HepG2 (cell line): ENCODE measurements around the gene PANX1.

Source experiments
- ATF6 ChIP-seq: sonication (generic); formaldehyde crosslinking; conservative IDR thresholded peaks from 2 replicates; pipeline ENCODE4 v1.4.0; 2020; ENCODE audit warnings: missing genetic modification reagents
- CTCF ChIP-seq: sonication (generic); formaldehyde crosslinking; IDR thresholded peaks from 2 replicates; pipeline ENCODE4 v1.5.0; 2020; ENCODE audit warnings: mild to moderate bottlenecking, missing genetic modification reagents, moderate library complexity
- EP300 ChIP-seq, 3 experiments: sonication (generic) in 1 of 3; formaldehyde crosslinking in 1 of 3; IDR thresholded peaks; 2 replicates each; pipeline versions ENCODE4 v1.5.1 to v1.6.1; 2011 to 2020; ENCODE audit warnings: low read depth in 2 of 3, low read length in 2 of 3, borderline replicate concordance in 1 of 3, improper control_type of control experiment in 1 of 3, mild to moderate bottlenecking in 1 of 3, missing genetic modification reagents in 1 of 3, moderate library complexity in 1 of 3
- HNF1A ChIP-seq, 2 experiments: sonication (generic) in 1 of 2; formaldehyde crosslinking in 1 of 2; IDR thresholded peaks; 2 replicates each; pipeline versions ENCODE4 v1.4.0 to v1.6.1; 2016 to 2020; ENCODE audit warnings: borderline replicate concordance in 1 of 2, low read depth in 1 of 2, mild to moderate bottlenecking in 1 of 2, missing genetic modification reagents in 1 of 2
- NR0B2 ChIP-seq: sonication (generic); formaldehyde crosslinking; IDR thresholded peaks from 2 replicates; pipeline ENCODE4 v1.4.0; 2020; ENCODE audit warnings: mild to moderate bottlenecking, missing genetic modification reagents
- POLR2AphosphoS2 ChIP-seq: IDR thresholded peaks from 2 replicates; pipeline ENCODE4 v1.6.1; 2011; ENCODE audit warnings: low read depth, low read length, improper control_type of control experiment
- POLR2AphosphoS5 ChIP-seq: IDR thresholded peaks from 2 replicates; pipeline ENCODE4 v1.6.1; 2012; ENCODE audit warnings: low read depth, low read length
- PRDM4 ChIP-seq: sonication (generic); formaldehyde crosslinking; IDR thresholded peaks from 2 replicates; pipeline ENCODE4 v1.9.0; 2021; ENCODE audit warnings: missing genetic modification reagents, borderline replicate concordance
- ZBTB33 ChIP-seq: sonication (generic); formaldehyde crosslinking; IDR thresholded peaks from 2 replicates; pipeline ENCODE4 v1.4.0; 2020; ENCODE audit warnings: missing genetic modification reagents
- ZFX ChIP-seq: sonication (generic); formaldehyde crosslinking; IDR thresholded peaks from 2 replicates; pipeline ENCODE4 v1.4.0; 2020; ENCODE audit warnings: mild to moderate bottlenecking, low read depth, missing genetic modification reagents, moderate library complexity
- ZMYM4 ChIP-seq: sonication (generic); formaldehyde crosslinking; IDR thresholded peaks from 2 replicates; pipeline ENCODE4 v1.8.1; 2023; ENCODE audit warnings: mild to moderate bottlenecking, missing genetic modification reagents
- ZNF30 ChIP-seq: sonication (generic); formaldehyde crosslinking; IDR thresholded peaks from 2 replicates; pipeline ENCODE4 v1.5.0; 2020; ENCODE audit warnings: mild to moderate bottlenecking, missing genetic modification reagents

- TF ChIP-seq ZBTB33 (CRISPR knock-in tag): no peak
- no peak for TF ChIP-seq ATF6 (CRISPR knock-in tag)
- TF ChIP-seq ZMYM4 (CRISPR knock-in tag): no peak
- no peak for TF ChIP-seq ZFX (CRISPR knock-in tag)
- no peak for TF ChIP-seq POLR2AphosphoS2
- no peak for TF ChIP-seq CTCF (CRISPR knock-in tag)
- TF ChIP-seq ZNF30 (CRISPR knock-in tag): no peak
- TF ChIP-seq PRDM4 (CRISPR knock-in tag): no peak
- no peak for TF ChIP-seq NR0B2 (CRISPR knock-in tag)
- TF ChIP-seq POLR2AphosphoS5: no peak
- TF ChIP-seq HNF1A (IDR thresholded peaks at IDR 0.05; ENCODE audit: low read depth): no peak
- TF ChIP-seq HNF1A (CRISPR knock-in tag; IDR thresholded peaks at IDR 0.05; ENCODE audit: borderline replicate concordance): no peak
- no peak for TF ChIP-seq EP300 (IDR thresholded peaks at IDR 0.05; ENCODE audit: low read depth in 2 of 2, low read length in 2 of 2)
- no peak for TF ChIP-seq EP300 (CRISPR knock-in tag; IDR thresholded peaks at IDR 0.05; ENCODE audit: borderline replicate concordance)
These were observed 13.1 kb downstream of the PANX1 start for GRCh38 chr11:94141511-94142307.
